ENCODE measurements around the gene ROPN1L. TPM values are rescaled to one million over a fixed set of nuclear protein-coding genes. Genes with fewer than 3 reads are reported as not detected.

Gene ROPN1L
- total and polyA plus RNA-seq, 2 of the 8 experiments (the other 6 are each of a cell fraction or from before 2014, with no cell fraction given) = 0.24 to 0.73 TPM

DNA sequence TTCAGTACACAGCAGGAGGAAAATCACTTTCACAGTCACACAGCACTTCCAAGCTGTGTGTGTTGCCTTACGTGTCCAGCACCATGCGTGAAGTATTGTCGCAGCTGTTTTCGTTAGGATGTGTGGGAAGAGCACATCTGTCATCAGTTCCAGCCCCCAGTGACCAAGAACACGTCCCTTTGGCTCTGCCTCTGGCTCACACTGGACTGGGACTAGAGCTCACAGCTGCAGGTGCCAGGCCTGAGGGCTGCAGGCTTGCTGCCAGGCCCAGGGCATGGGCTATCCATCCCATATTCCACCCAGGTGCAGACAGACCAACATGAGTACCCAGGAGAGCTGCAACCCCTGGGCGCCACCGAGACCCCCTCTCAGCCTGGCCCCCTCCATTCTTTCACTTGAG, 61.6 kb downstream of the ROPN1L start:
- Histone ChIP-seq H3K23ac (ENCODE audit: insufficient read length) (no peak overlapping the region), H3K4me2 (ENCODE audit: insufficient read depth in 1 of 2, low read depth in 2 of 2, low read length in 2 of 2) (no peak overlapping the region), H3K9ac (replicated peaks in 1 of 4; ENCODE audit: extremely low read depth in 1 of 4, low read depth in 3 of 4, low read length in 3 of 4) (no peak overlapping the region), H3K14ac (ENCODE audit: insufficient read length) (no peak overlapping the region), H3K36me3 (ENCODE audit: control insufficient read depth in 2 of 4, insufficient read depth in 4 of 4, low read length in 3 of 4) (no peaks in the 10 kb centered on the region; a peak in 1 of 8 replicates), H3K4me3 (ENCODE audit: extremely low read depth in 1 of 4, insufficient read depth in 2 of 4, low read depth in 3 of 4, low read length in 4 of 4) (no peak overlapping the region), H3K18ac (ENCODE audit: extremely low read depth, low read length) (no peak overlapping the region), H3K4ac (replicated peaks; ENCODE audit: insufficient read length, low read depth, low read length) (no peak overlapping the region), H4K8ac (ENCODE audit: extremely low read depth, insufficient read depth, low read length) (peak overlapping the region; percentile 9; the same call in 1 of the 2 replicates), H3K23me2 (ENCODE audit: low read depth, low read length) (no peaks in the 10 kb centered on the region), H3K27me3 (replicated peaks in 1 of 4; ENCODE audit: control insufficient read depth in 3 of 4, extremely low read depth in 1 of 4, insufficient read depth in 3 of 4, low read length in 3 of 4) (no peaks in the 10 kb centered on the region), H3K56ac (replicated peaks; ENCODE audit: insufficient read length, low read depth, low read length) (no peak overlapping the region), H2AK5ac (ENCODE audit: low read depth, low read length) (no peak overlapping the region), H4K5ac (ENCODE audit: insufficient read length, low read depth, low read length) (no peak overlapping the region), H2BK120ac (replicated peaks; ENCODE audit: low read depth, low read length) (no peak overlapping the region), H2BK5ac (ENCODE audit: low read depth, low read length) (no peak overlapping the region), H4K20me1 (replicated peaks in 1 of 2; ENCODE audit: control insufficient read depth in 1 of 2, insufficient read depth in 2 of 2, low read length in 2 of 2) (no peaks in the 10 kb centered on the region), H2BK20ac (ENCODE audit: low read length) (no peak overlapping the region), H3K79me1 (ENCODE audit: low read depth, low read length) (no peaks in the 10 kb centered on the region), H2AFZ (ENCODE audit: low read length) (no peak overlapping the region), H3K4me1 (replicated peaks in 1 of 4; ENCODE audit: control insufficient read depth in 3 of 4, insufficient read depth in 4 of 4, low read length in 3 of 4) (peaks cover 0 to 3% (median 0%) of the 10 kb centered on the region in 4 experiments; a peak in 2 of 7 replicates), H3K9me3 (ENCODE audit: insufficient read depth in 2 of 2, low read depth in 1 of 2, low read length in 1 of 2) (no peaks in the 10 kb centered on the region), H2BK12ac (ENCODE audit: low read depth, low read length) (no peak overlapping the region), H3K79me2 (ENCODE audit: control insufficient read depth in 1 of 2, insufficient read depth in 2 of 2, low read length in 2 of 2) (no peaks in the 10 kb centered on the region), H4K91ac (replicated peaks; ENCODE audit: insufficient read length, low read length) (no peak overlapping the region), H2BK15ac (ENCODE audit: low read length) (no peak overlapping the region), H3K27ac (ENCODE audit: low read depth, low read length) (no peak overlapping the region)
- DNase-seq (ENCODE audit: low read depth in 1 of 2, low spot score in 2 of 2) = no peak
- CTCF ChIA-PET (ENCODE audit: partially characterized antibody) = interaction anchor here (1.0 to 8.6 kb wide), 5 partner anchors 10 to 182 kb away, joined by 4 to 80 read pairs (median 5); no protein-coding TSS in a partner anchor
- FAIRE-seq = no peak
- POLR2A ChIA-PET (ENCODE audit: partially characterized antibody) = no interaction called here
- 96% methylated on average over 7 of the region's 7 CpGs; no CpG with 5 or more reads in 1 of the 2 experiments for WGBS, 2 experiments (ENCODE audit: extremely low coverage in 1 of 2, insufficient coverage in 1 of 2, insufficient read length in 1 of 2, insufficient replicate concordance in 2 of 2, low coverage in 1 of 2, low lambda C conversion rate in 2 of 2, missing lambda C conversion rate in 1 of 2)
- no peak for TF ChIP-seq NRF1 (IDR thresholded peaks at IDR 0.05; ENCODE audit: low read depth, low read length)
- no peak for TF ChIP-seq CREB1 (IDR thresholded peaks at IDR 0.05)
- no peak for TF ChIP-seq SIX5 (IDR thresholded peaks at IDR 0.05; ENCODE audit: low read depth, low read length)
- no peak for TF ChIP-seq CBX5 (IDR thresholded peaks at IDR 0.05; ENCODE audit: low read depth, low read length)
- TF ChIP-seq, protein P1, sequence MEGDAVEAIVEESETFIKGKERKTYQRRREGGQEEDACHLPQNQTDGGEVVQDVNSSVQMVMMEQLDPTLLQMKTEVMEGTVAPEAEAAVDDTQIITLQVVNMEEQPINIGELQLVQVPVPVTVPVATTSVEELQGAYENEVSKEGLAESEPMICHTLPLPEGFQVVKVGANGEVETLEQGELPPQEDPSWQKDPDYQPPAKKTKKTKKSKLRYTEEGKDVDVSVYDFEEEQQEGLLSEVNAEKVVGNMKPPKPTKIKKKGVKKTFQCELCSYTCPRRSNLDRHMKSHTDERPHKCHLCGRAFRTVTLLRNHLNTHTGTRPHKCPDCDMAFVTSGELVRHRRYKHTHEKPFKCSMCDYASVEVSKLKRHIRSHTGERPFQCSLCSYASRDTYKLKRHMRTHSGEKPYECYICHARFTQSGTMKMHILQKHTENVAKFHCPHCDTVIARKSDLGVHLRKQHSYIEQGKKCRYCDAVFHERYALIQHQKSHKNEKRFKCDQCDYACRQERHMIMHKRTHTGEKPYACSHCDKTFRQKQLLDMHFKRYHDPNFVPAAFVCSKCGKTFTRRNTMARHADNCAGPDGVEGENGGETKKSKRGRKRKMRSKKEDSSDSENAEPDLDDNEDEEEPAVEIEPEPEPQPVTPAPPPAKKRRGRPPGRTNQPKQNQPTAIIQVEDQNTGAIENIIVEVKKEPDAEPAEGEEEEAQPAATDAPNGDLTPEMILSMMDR (IDR thresholded peaks at IDR 0.05; ENCODE audit: control extremely low read depth in 1 of 3, insufficient read depth in 1 of 3, low read depth in 1 of 3, low read length in 3 of 3) = no peak
- TF ChIP-seq SP2 (IDR thresholded peaks at IDR 0.05; ENCODE audit: low read length) = no peak
- no peak for TF ChIP-seq SIN3A (conservative IDR thresholded peaks at IDR 0.05 in 1 of 2, IDR thresholded peaks at IDR 0.05 in 1 of 2; ENCODE audit: low read depth in 1 of 2, low read length in 2 of 2)
- no peak for TF ChIP-seq SP4 (IDR thresholded peaks at IDR 0.05; ENCODE audit: low read length)
- TF ChIP-seq SRF (IDR thresholded peaks at IDR 0.05; ENCODE audit: low read depth, low read length) = no peak
- no peak for TF ChIP-seq BCL11A (IDR thresholded peaks at IDR 0.05; ENCODE audit: low read depth in 2 of 2, low read length in 2 of 2)
- TF ChIP-seq RNF2 (IDR thresholded peaks at IDR 0.05; ENCODE audit: borderline replicate concordance, low read depth, low read length, missing control alignments, poor library complexity, severe bottlenecking) = no peak
- TF ChIP-seq CHD1 (IDR thresholded peaks at IDR 0.05; ENCODE audit: low read depth, low read length) = no peak

All from H1 (cell line).